Tibial artery (tissue), 4 donors: Measurements from ENCODE around the gene MNX1.
A peak's percentile ranks its signal among the peaks of the same experiment; 100 is the strongest.

Experiments
- DNase-seq, 2 donors: peaks; one replicate each; pipeline ENCODE4 v3.0.0-alpha.2; 2019
- H3K27ac ChIP-seq, 2 donors: fragments of 200-600 bp; sonication (generic) in 1 of 2; 1 replicate in 1 of 2; 2 replicates in 1 of 2; pipeline ENCODE4 v1.5.1; 2018 to 2019; ENCODE audit warnings: mild to moderate bottlenecking in 1 of 2
- H3K27me3 ChIP-seq, 2 donors: fragments of 200-600 bp; sonication (generic) in 1 of 2; one replicate each; pipeline versions ENCODE4 v1.5.1 to v1.6.0; 2016 to 2019
- H3K36me3 ChIP-seq, 3 donors: fragments of 200-600 bp; sonication (generic) in 2 of 3; one replicate each; pipeline ENCODE4 v1.5.1; 2016 to 2019; ENCODE audit warnings: mild to moderate bottlenecking in 2 of 3
- H3K4me1 ChIP-seq, 4 donors: fragments of 200-600 bp; sonication (generic) in 2 of 4; 1 replicate in 3 of 4; 2 replicates in 1 of 4; pipeline ENCODE4 v1.5.1; 2016 to 2019
- H3K4me3 ChIP-seq, 2 donors: fragments of 200-600 bp; sonication (generic) in 1 of 2; 1 replicate in 1 of 2; 2 replicates in 1 of 2; pipeline ENCODE4 v1.5.1; 2018 to 2019; ENCODE audit warnings: mild to moderate bottlenecking in 2 of 2
- H3K9me3 ChIP-seq, 3 donors: fragments of 200-600 bp; sonication (generic) in 1 of 3; one replicate each; pipeline ENCODE4 v1.5.1; 2016 to 2019
- CTCF ChIP-seq, 2 experiments: fragments of 200-600 bp in 1 of 2; fragments of 450-650 bp in 1 of 2; IDR thresholded peaks; one replicate each; pipeline ENCODE4 v1.5.1; 2017 to 2019; ENCODE audit warnings: antibody characterized with exemption in 2 of 2, mild to moderate bottlenecking in 1 of 2, moderate library complexity in 1 of 2
- intact Hi-C: fragments of 100-400 bp; cut with DNase I; formaldehyde crosslinking; loops from one replicate; pipeline ENCODE4 v1.15.0; 2023; ENCODE audit warnings: low total_unique reads

The MNX1 gene

GRCh38 chr7:157005456-157006204 lies 4.8 kb downstream of the MNX1 start:
- peak in 1 of 2 donors; percentile 57 for DNase-seq
- H3K9me3 ChIP-seq = no peaks in the 10 kb centered on the region
- no peak for TF ChIP-seq CTCF (IDR thresholded peaks at IDR 0.05)
- peaks cover 5 to 97% of the 10 kb centered on the region in 2 donors for H3K27me3 ChIP-seq
- H3K4me1 ChIP-seq = peaks cover 0 to 59% (median 45%) of the 10 kb centered on the region in 4 donors
- H3K36me3 ChIP-seq = no peaks in the 10 kb centered on the region
- no peak overlapping the region for H3K27ac ChIP-seq
- intact Hi-C loops = no loop called here
- H3K4me3 ChIP-seq = no peak overlapping the region

- Histone ChIP-seq H3K4me1 (peaks cover 0 to 61% (median 48%) of the 10 kb centered on the region in 4 donors), H3K9me3 (no peaks in the 10 kb centered on the region), H3K27me3 (peaks cover 8 to 99% of the 10 kb centered on the region in 2 donors), H3K36me3 (no peaks in the 10 kb centered on the region), H3K27ac (no peak overlapping the region), H3K4me3 (no peak overlapping the region)
- no peak for TF ChIP-seq CTCF (IDR thresholded peaks at IDR 0.05)
- peak in 1 of 2 donors; percentile 35 for DNase-seq
- intact Hi-C loops = no loop called here
Observed at GRCh38 chr7:157004521-157005455, 5.7 kb downstream of the MNX1 start.

- intact Hi-C loops = no loop called here
- no peak for TF ChIP-seq CTCF (IDR thresholded peaks at IDR 0.05)
- Histone ChIP-seq H3K27ac (no peak overlapping the region), H3K9me3 (no peaks in the 10 kb centered on the region), H3K4me1 (peaks cover 0 to 59% (median 48%) of the 10 kb centered on the region in 4 donors), H3K27me3 (peaks cover 8 to 100% of the 10 kb centered on the region in 2 donors), H3K4me3 (no peak overlapping the region), H3K36me3 (no peaks in the 10 kb centered on the region)
- peak in 1 of 2 donors; percentile 61 for DNase-seq
Observed at GRCh38 chr7:157003756-157004520, 6.5 kb downstream of the MNX1 start.

GRCh38 chr7:157003445-157003755 lies 7.1 kb downstream of the MNX1 start:
- no peak for DNase-seq
- intact Hi-C loops = no loop called here
- H3K27ac ChIP-seq = no peak overlapping the region
- H3K4me1 ChIP-seq = peaks cover 0 to 57% (median 48%) of the 10 kb centered on the region in 4 donors
- peaks cover 8 to 98% of the 10 kb centered on the region in 2 donors for H3K27me3 ChIP-seq
- H3K36me3 ChIP-seq = no peaks in the 10 kb centered on the region
- H3K9me3 ChIP-seq = no peaks in the 10 kb centered on the region
- H3K4me3 ChIP-seq = no peak overlapping the region
- no peak for TF ChIP-seq CTCF (IDR thresholded peaks at IDR 0.05)

GRCh38 chr7:157002819-157003421 lies 7.5 kb downstream of the MNX1 start:
- H3K4me3 ChIP-seq = no peak overlapping the region
- TF ChIP-seq CTCF (IDR thresholded peaks at IDR 0.05) = no peak
- H3K4me1 ChIP-seq = peaks cover 0 to 57% (median 48%) of the 10 kb centered on the region in 4 donors
- peaks cover 8 to 98% of the 10 kb centered on the region in 2 donors for H3K27me3 ChIP-seq
- intact Hi-C loops = no loop called here
- no peaks in the 10 kb centered on the region for H3K36me3 ChIP-seq
- DNase-seq = peak in 1 of 2 donors; percentile 40
- H3K9me3 ChIP-seq = no peaks in the 10 kb centered on the region
- no peak overlapping the region for H3K27ac ChIP-seq
